ENCODE data around the gene IGLON5.
A peak's percentile ranks its signal among the peaks of the same experiment; 100 is the strongest.

IGLON5 gene

DNA sequence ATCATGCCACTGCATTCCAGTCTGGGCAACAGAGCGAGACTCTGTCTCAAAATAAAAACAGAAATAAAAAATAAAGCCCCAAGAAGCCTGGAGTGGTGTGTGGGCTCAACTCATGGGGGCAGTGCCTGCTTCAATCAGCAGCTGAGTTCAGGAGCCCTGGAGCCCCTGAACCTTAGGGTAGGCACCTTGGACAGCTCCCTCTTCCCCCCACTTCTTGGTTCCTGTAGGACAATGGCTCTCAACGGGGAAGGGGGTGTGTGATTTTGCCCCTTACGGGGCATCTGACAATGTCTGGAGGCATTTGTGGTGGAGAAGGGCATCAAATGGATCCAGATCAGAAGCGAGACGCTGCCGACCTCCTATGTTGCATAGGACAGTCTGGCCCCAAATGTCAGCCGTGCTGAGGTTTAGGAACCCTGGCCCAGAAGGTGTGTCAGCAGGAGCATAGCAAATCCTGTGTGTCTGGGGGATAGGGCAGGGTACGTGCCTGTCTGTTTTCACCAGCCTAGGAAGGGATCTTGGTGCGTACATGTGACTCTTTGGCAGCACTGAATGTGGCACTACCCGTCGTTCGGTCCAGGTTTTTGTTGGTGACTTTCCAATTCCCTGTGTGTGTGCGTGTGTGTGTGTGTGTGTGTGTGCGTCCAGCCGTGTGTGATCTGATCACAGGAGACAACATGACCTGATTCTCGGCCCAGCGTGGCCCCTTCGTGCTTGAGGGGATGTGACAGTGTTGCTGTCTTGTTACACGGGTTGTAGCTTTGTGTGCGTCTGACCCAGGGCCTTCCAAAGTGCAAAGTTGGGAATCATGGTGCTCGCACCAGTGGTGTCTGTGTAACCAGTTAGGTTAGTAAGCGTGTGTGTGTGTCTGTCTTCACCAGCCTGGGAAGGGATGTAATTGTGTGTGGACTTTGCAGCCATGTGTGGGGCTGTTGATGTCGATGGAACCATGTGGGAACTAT is 7.5 kb downstream of the IGLON5 start:
- DNase-seq, result no peak

DNA sequence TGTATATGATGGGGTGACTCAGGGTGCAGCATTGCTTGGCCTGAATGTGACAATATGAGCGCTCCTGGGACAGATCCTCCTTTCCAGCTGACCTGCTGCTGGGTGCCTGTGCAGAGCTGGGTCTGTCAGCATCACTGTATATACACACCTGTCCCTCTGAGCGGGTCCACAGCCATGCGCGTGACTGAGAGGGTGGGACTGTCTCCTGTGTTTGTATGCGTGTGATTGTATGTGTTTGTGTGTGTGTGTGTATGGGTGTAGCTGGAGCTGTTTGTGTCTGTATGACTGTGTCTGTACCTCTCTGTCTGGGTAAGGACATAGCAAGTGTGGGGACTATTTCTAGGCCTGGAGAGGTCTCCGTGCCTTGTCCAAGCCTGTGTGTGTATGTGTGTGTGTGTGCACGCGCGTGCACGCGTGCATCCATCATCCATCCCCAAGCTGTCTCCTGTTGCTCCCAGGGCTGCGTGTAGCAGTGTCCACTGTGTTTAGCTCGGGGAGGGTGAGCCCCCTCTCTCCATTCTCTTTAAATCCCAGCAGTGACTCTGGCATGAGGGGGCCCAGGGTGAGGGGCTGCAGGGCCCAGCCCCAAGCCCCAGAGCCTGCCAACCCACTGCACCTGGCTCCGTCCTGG is 8.3 kb downstream of the IGLON5 start:
- no peak for DNase-seq

DNA sequence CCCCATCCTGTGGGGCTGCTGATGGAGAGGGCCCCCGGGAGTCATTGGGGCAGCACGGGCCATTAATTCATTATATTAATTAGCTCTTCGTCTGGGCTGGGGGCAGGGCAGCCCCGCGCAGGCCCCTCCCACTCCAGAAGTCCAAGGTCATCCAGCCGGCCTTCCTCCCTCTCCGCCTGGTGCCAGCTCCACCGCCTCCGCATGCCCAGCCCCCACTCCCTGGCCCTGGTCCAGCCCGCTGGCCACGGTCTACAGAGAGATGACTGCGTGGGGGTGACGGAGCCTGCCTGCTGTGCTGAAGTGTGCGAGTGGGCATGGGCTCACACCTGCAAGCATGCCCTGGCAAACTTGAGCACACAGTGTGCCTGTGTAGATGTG is 8.8 kb downstream of the IGLON5 start:
- DNase-seq, result no peak

DNA sequence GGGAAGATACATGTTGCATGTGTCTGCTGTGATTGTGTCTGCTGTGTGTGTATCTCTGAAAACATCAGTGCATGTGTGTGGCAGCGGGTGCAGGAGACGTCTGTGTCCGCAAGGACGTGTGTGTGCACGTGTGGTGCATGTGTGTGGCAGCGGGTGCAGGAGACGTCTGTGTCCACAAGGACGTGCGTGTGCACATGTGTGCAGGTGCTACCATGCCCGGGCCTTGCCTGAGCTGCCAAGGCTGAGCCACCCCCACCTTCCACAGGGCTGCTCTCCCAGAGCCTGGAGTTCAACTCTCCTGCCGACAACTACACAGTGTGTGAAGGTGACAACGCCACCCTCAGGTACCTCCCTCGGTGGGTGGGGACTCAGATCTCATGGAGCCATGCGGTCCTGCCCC is 10.4 kb downstream of the IGLON5 start:
- DNase-seq, result no peak

DNA sequence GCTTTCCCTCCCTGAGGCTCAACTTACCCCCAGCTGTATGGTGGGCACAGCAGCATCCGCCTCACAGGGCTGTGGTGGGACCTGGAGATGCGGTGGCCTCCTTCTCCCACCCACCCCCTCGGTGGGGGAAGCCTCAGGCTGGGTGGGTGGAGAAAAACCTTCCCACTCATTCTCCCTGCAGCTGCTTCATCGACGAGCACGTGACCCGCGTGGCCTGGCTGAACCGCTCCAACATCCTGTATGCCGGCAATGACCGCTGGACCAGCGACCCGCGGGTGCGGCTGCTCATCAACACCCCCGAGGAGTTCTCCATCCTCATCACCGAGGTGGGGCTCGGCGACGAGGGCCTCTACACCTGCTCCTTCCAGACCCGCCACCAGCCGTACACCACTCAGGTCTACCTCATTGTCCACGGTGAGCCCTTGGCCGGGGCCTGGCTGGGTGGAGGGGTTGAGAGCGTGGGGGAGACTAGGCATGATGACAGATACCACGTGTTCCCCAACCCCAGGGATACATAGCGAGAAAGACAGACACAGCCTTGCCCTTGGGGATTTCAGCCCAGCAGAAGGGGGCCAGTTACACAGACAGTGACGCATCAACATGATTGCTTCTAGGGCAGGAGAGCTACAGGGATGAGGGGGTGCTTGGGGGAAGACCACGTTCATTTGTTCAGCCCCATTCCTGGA is 12.2 kb downstream of the IGLON5 start:
- no peak for DNase-seq

DNA sequence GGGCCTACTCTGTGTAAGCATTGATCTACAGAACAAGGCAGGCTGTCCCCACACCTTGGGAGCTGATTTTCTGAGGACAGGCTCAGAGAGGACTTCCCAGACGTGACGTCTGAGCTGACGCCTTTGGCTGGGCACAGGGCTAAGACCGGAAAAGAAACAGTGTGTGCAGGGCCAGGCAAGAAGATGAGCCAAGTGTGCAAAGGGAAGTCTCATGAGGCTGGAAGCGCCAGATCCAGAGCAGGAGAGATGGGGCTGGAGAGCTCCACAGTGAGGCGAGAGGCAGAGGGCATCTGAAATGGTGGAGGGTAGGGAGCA is 12.7 kb downstream of the IGLON5 start:
- DNase-seq, result no peak

DNA sequence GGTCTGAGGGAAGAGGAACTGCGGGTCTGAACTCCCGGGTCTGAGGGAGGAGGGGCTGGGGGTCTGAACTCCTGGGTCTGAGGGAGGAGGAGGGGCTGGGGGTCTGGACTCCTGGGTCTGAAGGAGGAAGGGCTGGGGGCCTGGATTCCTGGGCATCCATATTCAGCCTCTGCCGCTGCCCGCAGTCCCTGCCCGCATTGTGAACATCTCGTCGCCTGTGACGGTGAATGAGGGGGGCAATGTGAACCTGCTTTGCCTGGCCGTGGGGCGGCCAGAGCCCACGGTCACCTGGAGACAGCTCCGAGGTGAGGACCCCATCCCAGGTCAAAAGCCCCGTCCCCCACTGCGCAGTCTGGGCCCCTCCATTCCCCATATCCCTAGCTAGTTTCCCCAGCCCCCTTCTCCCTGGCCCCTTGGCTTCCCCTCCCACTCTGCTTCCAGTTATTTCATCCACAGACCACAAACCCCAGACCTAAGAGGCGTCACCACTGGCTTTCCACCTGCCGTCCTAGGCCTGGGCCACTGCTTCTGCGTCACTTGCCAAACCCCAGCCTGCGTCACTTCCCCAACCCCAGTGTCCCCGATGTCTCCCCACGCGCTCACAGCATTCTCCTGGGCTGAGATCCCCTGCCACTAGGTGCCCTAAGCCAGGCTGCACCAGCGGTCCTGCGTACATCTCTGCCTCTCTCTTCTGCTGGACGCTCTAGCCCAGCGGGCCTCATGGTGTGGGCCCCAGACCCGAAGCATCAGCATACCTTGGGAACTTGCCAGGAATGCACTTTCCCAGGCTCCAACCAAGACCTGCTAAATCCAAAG is 13.9 kb downstream of the IGLON5 start:
- DNase-seq, result peak; percentile 32

DNA sequence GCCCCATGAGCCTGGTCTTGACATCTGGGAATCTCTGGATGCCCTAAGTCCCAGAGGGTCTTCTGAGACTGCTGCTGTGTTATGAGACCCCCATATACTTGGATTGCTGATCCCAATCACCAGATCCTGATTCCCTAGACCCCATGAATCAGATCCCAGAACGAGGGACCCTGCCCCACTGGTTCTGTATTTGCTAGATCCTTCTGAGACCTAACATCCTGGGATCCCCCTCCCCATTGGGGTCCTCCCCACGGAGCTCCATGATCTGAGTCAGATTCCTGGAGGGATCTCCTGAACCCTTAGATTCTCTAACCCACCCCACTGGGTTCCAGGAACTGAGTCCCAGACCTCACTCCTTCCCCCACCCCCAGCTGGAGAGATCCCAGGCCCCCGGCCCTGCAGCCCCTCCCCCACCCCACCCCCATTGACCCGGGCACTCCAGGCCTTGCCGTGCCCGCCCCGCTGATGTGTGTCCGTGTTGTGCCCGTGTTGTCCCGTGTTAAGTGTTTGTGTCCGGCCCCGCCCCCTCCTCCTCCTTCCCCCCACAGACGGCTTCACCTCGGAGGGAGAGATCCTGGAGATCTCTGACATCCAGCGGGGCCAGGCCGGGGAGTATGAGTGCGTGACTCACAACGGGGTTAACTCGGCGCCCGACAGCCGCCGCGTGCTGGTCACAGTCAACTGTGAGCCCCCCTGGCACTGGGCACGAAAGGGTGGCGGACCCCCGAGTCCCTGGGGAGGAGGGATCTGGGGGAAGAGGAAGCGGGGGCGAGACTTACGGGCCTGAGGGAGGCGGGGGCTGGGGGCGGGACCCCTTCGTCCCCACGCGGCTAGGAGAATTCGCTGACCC is 15.0 kb downstream of the IGLON5 start:
- DNase-seq, result no peak

DNA sequence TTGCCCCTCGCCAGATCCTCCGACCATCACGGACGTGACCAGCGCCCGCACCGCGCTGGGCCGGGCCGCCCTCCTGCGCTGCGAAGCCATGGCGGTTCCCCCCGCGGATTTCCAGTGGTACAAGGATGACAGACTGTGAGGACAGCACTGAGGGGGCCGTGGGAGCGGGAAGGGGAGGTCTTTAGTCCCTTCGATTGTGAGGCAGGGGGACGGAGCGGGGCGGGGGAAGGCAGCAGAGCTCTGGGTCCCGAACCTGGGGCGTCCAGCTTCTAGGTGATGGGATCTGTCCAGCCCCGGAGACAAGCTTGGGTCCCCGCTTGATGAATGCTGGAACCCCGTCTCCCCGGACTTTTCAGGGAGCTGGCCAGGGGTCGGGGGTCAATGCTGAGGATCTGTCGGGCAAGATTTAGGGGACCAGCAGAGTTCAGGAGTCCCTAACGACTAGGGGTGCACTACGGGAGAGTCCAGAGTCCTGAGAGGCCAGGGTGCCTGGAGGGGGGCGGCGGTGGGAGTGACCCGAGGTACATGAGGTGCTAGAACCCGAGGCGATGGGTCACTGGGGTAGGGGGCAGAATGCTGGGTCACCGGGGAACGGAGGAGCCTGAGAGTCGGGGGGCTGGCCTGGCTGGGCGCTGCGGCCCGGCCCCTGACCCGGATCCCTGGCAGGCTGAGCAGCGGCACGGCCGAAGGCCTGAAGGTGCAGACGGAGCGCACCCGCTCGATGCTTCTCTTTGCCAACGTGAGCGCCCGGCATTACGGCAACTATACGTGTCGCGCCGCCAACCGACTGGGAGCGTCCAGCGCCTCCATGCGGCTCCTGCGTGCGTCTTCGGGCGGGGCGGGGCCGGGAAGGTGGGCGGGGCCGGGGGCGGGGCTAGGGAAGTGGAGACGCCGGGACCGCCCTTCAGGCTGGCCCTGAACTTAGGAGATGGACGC is 15.9 kb downstream of the IGLON5 start:
- peak; percentile 78 for DNase-seq

DNA sequence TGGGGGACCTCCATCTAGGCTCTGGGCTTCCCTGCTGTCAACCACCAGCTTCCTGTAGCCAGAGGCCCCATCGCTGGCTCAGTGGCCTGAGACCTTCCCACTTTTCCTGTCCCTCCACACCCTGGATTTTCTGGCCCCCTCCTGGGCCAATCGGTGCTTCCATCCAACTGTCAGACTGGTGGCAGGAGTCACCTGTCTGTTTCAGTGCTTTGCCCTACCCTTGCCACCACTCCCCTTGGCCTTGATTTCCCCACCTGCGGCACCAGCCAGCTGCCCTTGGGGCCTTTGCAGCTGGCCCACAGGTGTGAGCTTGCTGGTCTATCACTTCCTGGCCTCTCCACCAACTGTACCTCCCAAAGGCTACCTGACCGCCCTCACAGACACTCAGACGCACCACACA is 18.0 kb downstream of the IGLON5 start:
- no peak for DNase-seq

DNA sequence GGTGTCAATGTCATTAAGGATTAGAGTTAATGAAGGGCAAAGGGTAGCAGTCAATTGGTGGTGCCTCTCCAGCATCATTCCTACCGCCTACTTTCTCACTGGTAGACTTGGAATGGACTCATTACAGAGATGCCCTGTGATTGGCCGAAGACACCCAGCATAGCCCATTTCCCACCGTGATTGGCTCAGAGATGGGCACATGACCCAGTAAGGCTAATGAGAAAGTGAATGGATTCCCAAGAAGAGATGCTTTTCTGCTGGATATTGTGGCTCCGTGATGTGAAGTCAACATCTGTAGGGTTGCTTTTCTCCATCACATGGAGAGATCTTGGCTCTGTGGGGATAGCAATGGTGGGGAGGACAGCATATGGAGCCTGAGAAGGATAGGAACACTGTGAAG is 18.9 kb downstream of the IGLON5 start:
- no peak for DNase-seq

DNA sequence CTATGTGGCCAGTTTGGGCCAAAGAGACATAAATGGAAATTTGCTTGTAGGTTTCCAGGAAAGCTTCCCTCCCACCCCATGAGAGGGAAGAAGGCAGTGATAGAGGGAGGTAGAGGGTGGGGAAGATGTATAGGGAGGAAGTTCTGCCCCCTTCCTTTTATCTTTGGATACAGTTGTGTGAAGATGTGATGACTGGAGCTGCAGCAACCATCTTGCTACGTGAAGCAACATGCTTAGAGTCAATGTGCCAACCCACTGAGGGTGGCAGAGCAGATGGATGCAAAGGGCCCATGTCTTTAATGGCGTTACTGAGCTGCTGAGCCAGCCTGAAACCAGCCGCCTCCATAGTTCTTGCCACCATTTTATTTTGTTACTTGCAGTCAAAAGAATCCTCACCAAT is 19.7 kb downstream of the IGLON5 start:
- no peak for DNase-seq

DNA sequence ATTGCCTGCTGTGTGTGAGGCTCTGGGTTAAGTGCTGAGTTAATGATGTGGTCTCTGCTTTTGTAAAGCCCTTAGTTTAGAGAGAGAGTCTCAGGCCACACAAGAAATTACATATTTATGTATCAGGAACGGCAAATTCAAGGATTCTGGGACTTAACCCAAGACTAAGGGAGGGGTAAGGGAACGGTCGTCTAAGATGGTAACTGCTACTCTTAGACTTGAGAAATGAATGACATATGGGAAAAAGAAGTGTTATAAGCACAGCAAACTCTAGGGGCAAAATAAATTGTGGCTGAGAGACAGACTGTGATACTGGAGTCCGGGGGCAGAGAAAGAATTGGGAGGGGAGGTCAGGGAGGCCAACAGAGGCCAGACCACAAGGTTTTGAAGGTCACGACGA is 20.3 kb downstream of the IGLON5 start:
- DNase-seq, result no peak

DNA sequence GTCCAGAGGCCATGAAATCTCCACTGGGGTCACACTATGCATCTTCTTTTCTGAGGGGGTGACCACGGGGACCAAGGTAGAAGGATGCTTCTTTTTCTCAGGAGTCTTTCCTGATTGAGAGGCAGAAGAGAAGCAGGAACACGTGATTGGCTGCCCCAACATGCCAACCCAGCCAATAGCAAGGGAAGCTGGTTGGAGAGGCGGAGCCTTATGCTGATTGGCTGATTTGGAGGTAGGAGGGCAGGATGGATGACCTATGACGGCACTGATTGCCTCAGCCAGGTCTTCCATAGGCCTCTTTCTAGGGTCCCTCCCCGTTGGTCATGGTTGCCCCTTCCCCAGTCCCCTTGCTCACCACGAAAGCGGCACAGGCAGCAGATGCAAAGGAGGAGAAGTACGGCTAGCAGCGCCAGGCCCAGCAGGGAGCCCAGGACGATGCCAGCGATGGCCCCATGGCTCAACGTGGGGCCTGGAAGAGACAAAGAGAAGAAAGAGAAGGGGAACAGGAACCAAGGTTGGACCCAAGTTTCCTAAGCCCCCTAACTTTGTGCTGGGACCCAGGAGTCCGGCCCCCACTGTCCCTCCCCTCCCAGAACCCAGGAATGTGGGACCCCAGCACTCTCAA is 22.5 kb downstream of the IGLON5 start:
- DNase-seq, result peak; percentile 29

DNA sequence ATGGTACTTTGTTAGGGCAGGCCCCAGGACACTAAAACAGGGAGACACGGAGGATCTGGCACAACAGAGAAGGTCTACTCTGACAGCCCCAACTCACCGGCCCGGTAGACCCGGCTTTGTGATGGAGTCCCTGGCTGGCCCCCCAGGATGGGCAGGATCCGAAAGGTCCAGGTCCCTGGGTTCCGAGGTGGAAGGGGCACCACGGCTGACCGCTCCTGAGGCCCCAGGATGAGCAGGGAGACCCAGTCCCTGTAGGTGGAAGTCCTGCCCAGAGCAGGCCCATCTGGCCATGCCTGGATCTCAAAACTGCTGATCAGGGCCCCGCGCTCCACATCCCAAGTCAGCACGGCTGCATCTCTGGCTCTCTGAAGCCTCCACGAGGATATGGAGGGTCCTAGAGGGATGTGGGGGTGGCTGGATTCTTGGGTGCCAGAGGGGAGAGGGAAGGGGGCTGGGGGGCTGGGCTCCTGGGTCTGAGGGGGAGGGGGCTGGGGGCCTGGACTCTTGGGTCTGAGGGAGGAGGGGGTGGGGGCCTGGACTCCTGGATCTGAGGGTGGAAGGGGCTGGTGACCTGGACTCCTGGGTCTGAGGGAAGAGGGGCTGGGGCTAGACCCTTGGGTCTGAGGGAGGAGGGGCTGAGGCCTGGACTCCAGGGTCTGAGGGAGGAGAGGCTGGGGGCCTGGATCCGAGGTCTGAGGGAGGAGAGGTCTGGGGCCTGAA is 25.9 kb downstream of the IGLON5 start:
- no peak for DNase-seq

DNA sequence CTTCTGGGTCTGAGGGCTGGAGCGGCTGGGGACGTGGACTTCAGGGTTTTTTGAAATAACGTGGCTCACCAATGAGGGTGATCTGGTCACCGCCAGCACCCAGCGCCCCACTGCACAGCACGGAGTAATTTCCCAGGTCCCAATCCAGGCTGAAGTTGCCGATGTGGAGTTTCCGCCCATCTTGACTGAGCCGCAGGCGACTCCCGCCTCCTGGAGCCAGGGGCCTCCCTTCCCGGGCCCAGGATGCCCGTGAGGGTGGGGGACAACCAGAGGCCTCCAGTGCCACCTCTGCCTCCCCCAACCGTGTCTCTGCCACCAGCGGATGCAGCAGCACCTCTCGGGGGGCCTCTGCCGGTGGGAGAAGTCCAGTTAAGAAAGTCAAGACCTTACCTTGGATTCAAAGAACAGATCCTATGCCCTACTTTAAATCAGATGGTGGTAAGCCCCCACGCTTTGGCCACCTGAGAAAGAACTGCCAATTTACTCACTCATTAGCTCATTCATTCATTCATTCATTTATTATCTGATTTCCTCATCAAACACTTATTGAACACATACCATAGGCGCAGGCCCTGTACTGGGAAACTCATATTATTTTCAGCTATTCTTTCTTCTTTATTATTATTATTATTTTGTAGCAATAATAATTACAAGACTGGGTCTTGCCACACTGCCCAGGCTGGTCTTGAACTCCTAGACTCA is 26.6 kb downstream of the IGLON5 start:
- DNase-seq, result no peak

DNA sequence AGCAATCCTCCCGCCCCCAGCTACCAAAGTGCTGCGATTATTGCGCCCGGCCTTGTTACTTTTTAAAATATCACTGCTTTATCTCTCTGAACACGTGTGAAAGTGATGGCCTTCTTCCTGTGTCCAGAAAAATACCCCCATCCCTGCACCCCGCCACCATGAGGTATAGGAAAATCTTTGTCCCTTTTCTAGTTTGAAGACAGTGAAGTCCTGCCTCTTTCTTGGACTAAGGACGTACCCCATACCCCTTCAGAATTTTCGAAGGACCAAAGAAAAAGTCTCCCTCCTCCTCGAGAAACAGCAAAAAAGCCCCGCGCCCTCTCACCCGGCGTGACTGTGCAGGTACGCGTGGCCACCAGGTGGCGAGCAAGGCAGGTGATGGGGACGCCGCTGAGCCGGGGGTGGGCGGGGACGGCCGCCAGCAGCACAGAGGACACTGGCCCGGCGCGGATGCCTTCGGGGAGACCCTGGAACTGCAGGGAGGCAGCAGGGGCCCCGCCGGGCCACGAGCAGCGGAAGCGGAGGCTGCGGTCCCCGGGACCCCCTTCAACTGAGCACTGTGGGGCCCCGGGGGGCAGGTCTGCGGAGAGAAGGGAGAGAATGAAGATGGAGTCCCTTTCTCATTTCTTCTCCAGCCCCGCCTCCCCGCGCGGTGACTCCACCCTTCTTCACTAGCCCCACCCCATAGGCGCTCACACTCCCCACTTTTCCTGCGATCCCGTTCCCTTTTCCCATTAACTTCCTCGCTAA is 27.3 kb downstream of the IGLON5 start:
- peak; percentile 87 for DNase-seq

DNA sequence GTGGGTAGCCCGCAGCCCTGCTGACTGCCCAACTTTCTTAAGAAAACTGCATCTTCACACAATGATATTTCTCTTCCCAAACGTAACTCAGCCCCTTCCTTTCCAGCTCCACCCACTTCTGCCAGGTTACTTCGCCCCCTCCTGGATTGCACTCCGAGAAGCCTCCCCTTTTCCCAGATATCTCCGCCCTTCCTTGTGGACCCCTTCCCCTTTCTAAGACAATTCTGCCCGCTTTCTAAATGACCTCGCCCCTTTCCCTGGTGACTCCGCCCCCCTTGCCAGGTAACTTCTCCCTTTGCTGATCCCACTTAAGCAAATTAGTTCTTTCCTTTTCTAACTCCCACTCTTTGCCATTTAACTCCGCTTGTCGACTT is 27.9 kb downstream of the IGLON5 start:
- no peak for DNase-seq
